Measurements from ENCODE around the gene KRTAP12-3. TPM values are rescaled to one million over a fixed set of nuclear protein-coding genes. Genes with fewer than 3 reads are reported as not detected.

KRTAP12-3 gene
- polyA plus RNA-seq, 1 of the 3 experiments (the other 2 are of a cell fraction) = not detected

GRCh38 chr21:44649521-44650100, 8.1 kb upstream of the KRTAP12-3 start:
- Histone ChIP-seq H3K36me3 (replicated peaks in 1 of 2; ENCODE audit: control insufficient read depth in 1 of 2, insufficient read depth in 2 of 2, low read length in 1 of 2) (no peaks in the 10 kb centered on the region), H3K27me3 (ENCODE audit: insufficient read depth) (peaks cover 62% of the 10 kb centered on the region), H3F3A (replicated peaks; ENCODE audit: insufficient read depth) (no peaks in the 10 kb centered on the region), H3K9me3 (0 out of 2 replicates have a peak, but pooled peaks cover under 1% of the 10 kb centered on the region), H3K4me3 (ENCODE audit: low read depth in 2 of 2, low read length in 1 of 2) (no peak overlapping the region), H4K20me1 (ENCODE audit: insufficient read depth) (no peaks in the 10 kb centered on the region), H3K9ac (no peak overlapping the region), H2AFZ (ENCODE audit: low read depth) (no peak overlapping the region), H3K4me1 (ENCODE audit: control insufficient read depth in 1 of 2, insufficient read depth in 2 of 2, low read depth in 1 of 2, low read length in 1 of 2) (no peaks in the 10 kb centered on the region), H3K9me2 (no peaks in the 10 kb centered on the region), H3K4me2 (no peak overlapping the region), H3K27ac (ENCODE audit: low read depth in 2 of 2, low read length in 1 of 2) (no peak overlapping the region), H3K79me2 (ENCODE audit: insufficient read depth) (no peaks in the 10 kb centered on the region)
- DNase-seq = no peak
- ChIA-PET POLR2A (no interaction called here), CTCF (interaction anchor here (1.9 kb wide), 1 partner anchor 12 kb away, joined by 4 read pairs; the partner anchor contains the start of gene KRTAP10-10)
- no peak for TF ChIP-seq NFIC (IDR thresholded peaks at IDR 0.05; ENCODE audit: borderline replicate concordance)
- TF ChIP-seq SIN3A (IDR thresholded peaks at IDR 0.05; ENCODE audit: borderline replicate concordance, low read depth, low read length) = no peak
- no peak for TF ChIP-seq ELF1 (IDR thresholded peaks at IDR 0.05)
- TF ChIP-seq JUND (IDR thresholded peaks at IDR 0.05) = no peak
- no peak for TF ChIP-seq ZBTB33 (IDR thresholded peaks at IDR 0.05; ENCODE audit: borderline replicate concordance, low read depth)
- 35% methylated on average over 17 of the region's 18 CpGs for WGBS (ENCODE audit: low lambda C conversion rate)

GRCh38 chr21:44650265-44650972, 7.3 kb upstream of the KRTAP12-3 start:
- Histone ChIP-seq H3K36me3 (replicated peaks in 1 of 2; ENCODE audit: control insufficient read depth in 1 of 2, insufficient read depth in 2 of 2, low read length in 1 of 2) (no peaks in the 10 kb centered on the region), H3K9ac (no peak overlapping the region), H3K4me1 (ENCODE audit: control insufficient read depth in 1 of 2, insufficient read depth in 2 of 2, low read depth in 1 of 2, low read length in 1 of 2) (no peaks in the 10 kb centered on the region), H3K27me3 (ENCODE audit: insufficient read depth) (peaks cover 62% of the 10 kb centered on the region), H3K4me2 (no peak overlapping the region), H2AFZ (ENCODE audit: low read depth) (no peak overlapping the region), H3K27ac (ENCODE audit: low read depth in 2 of 2, low read length in 1 of 2) (no peak overlapping the region), H4K20me1 (ENCODE audit: insufficient read depth) (no peaks in the 10 kb centered on the region), H3K9me2 (no peaks in the 10 kb centered on the region), H3K9me3 (no peaks in the 10 kb centered on the region), H3K4me3 (ENCODE audit: low read depth in 2 of 2, low read length in 1 of 2) (no peak overlapping the region), H3F3A (replicated peaks; ENCODE audit: insufficient read depth) (no peaks in the 10 kb centered on the region), H3K79me2 (ENCODE audit: insufficient read depth) (no peaks in the 10 kb centered on the region)
- TF ChIP-seq USF1 (IDR thresholded peaks at IDR 0.05; ENCODE audit: borderline replicate concordance, low read depth) (0 out of 2 replicates have a peak, but pooled peaks have one; percentile 34), IRF3 (IDR thresholded peaks at IDR 0.05; ENCODE audit: low read depth, low read length) (no peak), FOXJ3 (CRISPR knock-in tag; IDR thresholded peaks at IDR 0.05) (no peak), NRF1 (IDR thresholded peaks at IDR 0.05; ENCODE audit: low read depth, low read length) (no peak), MAX (IDR thresholded peaks at IDR 0.05; ENCODE audit: low read depth) (no peak), NFIC (IDR thresholded peaks at IDR 0.05; ENCODE audit: borderline replicate concordance) (no peak)
- no peak for DNase-seq
- ChIA-PET CTCF (interaction anchor here (1.9 kb wide), 1 partner anchor 13 kb away, joined by 4 read pairs; the partner anchor contains the start of gene KRTAP10-10), POLR2A (no interaction called here)
- 27% methylated on average over 17 of the region's 20 CpGs for WGBS (ENCODE audit: low lambda C conversion rate)

Data from SK-N-SH (cell line).